Caki2 (cell line): ENCODE data around the gene CD63. TPM values are rescaled to one million over a fixed set of nuclear protein-coding genes. Genes with fewer than 3 reads are reported as not detected.

Experiments used
- DNase-seq: peaks from one replicate; pipeline ENCODE4 v3.0.0-alpha.2; 2015; ENCODE audit warnings: low read depth
- in situ Hi-C: cut with HindIII; loops from 2 replicates; pipeline ENCODE4 v1.10.0; 2016; ENCODE audit warnings: low sequenced_read_pairs, low pct_unique_long_range_greater_than_20kb, mixed read lengths
- total RNA-seq: library from RNA; depleted of rRNA; stranded (reverse); fragments of >200 nt; shearing (Covaris generic); gene quantifications from 2 replicates; pipeline ENCODE4 v1.2.3, GENCODE V29; 2014; ENCODE audit warnings: low replicate concordance

The CD63 gene
- total RNA-seq, 1 experiment from 2014 or later: 1,429 TPM

DNA sequence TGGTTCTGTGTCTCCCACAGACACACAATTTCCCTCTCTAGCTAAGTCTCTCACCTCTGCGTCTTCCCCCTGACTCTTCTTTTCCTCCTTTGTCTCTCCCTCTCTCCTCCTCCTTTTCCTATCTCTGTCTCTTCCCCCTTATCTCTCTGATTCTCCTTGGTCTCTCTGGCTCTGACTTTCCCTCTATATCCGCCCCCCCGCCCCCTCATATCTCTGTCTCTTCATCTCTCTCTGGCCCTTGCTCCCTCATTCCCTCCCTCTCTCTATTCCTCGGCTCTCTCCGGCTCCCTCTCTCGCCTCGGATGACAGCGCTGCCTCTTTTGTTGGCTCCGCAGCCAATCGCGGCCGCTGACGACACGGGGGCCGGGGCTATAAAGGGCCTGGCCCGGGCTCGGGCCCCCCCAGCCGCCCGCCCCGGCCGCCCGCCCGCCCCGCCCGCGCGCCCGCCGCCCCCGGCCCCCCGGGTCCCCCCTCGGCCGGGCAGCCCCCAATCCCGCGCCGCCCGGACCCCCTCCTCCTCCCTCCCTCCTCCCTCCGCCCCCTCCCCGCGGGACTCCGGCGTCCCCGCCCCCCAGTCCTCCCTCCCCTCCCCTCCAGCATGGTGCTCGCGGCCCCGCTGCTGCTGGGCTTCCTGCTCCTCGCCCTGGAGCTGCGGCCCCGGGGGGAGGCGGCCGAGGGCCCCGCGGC lies 14.1 kb upstream of the CD63 start, which contains the start of gene GDF11:
GDF11 (plus strand) TSS at position 404 of the 687 bp plus-strand sequence; CDS start at position 599, 195 bp downstream.
- DNase-seq: peak; percentile 73

DNA sequence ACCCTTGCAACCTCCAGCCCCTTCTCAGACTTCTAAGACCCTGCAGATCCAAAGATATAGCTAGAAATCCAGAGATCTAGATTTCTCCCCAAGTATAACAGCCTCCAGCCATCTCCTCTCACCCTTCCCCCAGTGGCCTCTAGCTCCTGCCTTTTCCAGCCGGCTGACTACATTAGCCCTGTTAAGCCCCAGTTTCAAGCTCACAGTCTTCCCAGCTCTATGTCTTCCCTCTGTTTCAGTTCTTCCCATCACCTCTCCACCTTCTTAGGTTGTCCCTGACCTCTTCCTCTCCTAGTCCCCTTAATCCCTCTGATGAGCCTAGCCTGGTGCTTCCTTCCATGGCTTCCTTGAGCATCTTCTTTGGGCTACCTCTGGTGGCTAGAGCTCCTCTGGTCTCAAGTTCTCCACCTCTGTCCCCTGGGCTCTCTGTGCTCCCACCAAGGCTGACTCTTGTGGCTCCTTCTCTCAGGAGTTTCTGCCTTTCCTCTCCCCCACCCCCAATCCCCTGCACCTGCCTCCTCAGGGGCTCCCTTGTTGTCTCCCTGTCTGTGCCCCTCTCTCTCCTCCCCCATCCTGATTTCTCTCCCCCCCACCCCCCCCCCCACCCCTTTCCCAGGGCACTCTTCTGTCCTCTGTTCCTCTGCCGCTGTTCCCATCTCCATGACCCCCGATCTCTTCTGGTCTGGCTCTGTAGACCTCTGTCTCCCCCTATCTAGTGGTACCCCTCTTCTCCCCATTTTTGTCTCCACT lies 13.3 kb upstream of the CD63 start:
- in situ Hi-C loops: no loop called here
- no peak for DNase-seq

More for the DNA sequence above, 14.1 kb upstream of the CD63 start, which contains the start of gene GDF11:
- in situ Hi-C loops: no loop called here

DNA sequence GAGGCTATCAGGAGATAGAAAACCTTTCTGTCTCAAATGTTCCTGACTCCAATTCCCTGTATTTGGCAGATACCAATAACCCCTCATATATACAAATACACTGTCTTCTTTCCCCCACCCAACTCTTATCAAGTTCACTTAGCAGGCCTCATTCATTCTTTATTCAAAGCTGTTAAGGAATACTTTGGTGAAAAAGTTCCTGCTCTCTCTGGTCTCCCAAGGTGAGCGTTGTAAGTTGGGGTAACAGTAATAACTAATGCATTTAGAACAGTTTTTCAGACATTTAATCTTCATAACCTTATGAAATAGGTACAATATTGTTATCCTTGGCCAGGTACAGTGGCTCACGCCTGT lies 10.2 kb upstream of the CD63 start:
- no peak for DNase-seq
- in situ Hi-C loops: no loop called here

GRCh38 chr12:55738123-55739024 lies 9.6 kb upstream of the CD63 start:
- in situ Hi-C loops: no loop called here
- DNase-seq: peak; percentile 89

- DNase-seq: no peak
- in situ Hi-C loops: no loop called here
Observed at GRCh38 chr12:55737581-55738122, 8.8 kb upstream of the CD63 start.

GRCh38 chr12:55736780-55737580 lies 8.2 kb upstream of the CD63 start:
- in situ Hi-C loops: no loop called here
- peak; percentile 72 for DNase-seq

- DNase-seq: no peak
- in situ Hi-C loops: no loop called here
Observed at GRCh38 chr12:55736076-55736475, 7.3 kb upstream of the CD63 start.

DNA sequence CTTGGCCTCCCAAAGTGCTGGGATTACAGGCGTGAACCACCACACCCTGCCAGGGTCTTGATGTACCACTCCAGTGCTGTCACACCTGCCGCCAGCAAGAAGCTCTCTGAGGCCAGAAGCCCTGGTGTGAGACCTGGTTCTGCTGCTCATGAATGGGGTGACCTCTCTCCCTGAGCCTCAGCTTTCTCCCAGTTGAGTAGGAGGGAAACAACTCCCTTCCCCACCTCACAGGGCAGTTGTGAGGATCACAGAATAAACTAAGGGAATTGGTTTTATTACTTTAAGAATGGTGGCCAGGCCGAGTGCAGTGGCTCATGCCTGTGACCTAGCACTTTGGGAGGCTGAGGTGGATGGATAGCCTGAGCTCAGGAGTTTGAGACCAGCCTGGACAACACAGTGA lies 5.8 kb upstream of the CD63 start:
- in situ Hi-C loops: no loop called here

GRCh38 chr12:55733858-55734257 lies 5.0 kb upstream of the CD63 start:
- no peak for DNase-seq
- in situ Hi-C loops: no loop called here

More for the DNA sequence above, 5.8 kb upstream of the CD63 start:
- no peak for DNase-seq

DNA sequence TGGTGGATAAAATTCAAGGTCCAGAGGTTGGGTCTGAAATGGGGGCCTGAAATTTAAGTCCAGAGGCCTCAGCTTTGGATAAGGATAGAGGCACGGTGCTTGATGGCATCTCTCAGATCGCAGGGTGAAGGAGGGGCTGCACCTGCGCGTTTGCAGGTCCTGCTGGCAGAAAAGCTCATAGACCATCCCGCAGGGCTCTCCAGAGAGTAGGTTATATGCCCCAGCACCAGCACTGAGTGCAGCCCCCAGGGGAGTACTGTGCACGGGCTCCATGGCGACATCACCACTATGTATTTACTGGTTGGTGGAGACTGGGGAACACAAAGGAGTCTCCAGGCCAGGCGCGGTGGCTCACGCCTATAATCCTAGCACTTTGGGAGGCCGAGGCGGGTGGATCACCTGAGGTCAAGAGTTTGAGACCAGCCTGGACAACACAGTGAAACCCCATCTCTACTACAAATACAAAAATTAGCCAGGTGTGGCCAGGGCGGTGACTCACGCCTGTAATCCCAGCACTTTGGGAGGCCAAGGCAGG lies 4.3 kb upstream of the CD63 start:
- DNase-seq: no peak
- in situ Hi-C loops: no loop called here

GRCh38 chr12:55732288-55732687 lies 3.5 kb upstream of the CD63 start:
- DNase-seq: no peak
- in situ Hi-C loops: no loop called here

DNA sequence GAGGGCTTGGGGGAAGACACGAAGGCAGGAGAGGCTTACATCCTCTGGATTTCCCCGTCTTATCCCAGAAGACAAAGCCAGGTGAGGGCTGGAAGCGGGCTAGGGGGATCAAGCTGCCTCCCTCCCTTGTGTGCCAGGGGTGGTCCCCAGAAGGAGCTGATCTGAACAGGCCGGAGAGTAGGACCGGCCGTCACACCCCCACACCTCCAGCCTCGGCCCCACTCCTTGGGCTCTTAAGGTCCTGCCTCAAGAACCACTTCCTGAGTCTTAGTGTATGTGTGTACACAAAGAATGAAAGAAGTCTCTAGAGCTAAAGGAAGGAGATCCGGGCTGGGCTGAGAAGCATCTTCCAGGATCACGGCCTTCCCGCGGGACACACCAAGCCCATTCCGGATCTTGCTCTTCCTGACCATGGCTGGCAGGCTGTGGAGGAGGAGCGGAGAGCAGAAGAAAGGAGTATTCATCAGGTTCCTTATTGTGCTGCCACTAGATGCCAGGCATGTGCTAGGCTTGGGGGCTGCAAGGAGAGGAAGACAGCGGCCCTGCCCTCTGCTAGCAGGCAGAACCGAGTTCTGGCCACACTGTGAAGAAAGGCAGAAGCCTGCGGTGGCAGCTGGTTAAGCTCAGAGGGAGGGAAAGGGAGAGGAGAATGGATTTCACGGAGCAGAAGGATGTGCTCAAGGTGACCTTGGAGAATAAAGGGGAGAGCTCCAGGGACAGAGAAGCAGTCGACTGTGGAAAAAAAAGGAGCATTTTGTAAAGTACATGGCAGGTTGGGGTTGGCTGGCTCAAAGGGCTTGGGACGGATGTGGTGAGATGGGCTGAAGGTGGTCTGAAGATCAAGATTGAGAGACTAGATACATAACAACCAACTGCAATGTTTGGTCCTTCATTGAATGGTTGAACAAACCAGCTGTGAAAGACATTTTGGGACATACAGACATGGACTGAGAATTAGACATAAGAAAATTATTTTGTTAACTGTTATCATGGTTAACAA lies 1.3 kb upstream of the CD63 start:
- in situ Hi-C loops: no loop called here
- DNase-seq: peak; percentile 76

DNA sequence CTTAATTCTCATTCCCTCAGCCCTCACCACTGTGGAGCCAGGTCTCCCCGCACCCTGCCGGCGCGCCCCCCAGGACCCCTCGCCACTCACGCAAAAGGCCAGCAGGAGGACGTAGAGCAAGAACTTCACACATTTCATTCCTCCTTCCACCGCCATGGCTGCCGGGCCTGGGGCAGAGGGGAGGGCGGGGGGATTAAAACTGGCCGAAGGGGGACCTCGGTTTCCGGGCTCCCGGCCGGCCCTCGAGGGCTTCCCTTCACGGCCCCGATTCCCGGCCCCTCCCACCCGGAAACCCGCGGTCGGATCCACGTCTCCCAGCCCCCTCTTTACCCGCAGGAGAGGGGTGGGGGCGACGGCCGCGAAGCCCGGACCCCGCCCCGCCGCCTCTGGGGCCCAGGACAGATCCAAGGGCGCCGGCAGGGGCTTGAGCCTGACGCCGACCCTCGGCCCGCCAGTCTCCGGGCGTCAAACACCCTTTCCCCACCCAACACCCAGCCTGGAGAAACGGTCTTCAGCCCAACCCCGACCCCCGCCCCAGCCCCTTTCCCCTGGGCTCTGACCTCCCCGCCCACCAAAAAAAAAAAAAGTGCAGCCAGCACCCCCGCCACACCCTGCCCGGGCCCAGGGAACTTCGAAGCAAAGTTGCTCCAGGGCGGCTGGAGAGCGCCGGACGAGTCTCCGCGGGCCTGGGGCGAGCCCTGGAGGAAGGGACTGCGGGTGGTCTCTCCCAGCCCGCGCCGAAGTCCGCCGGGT lies 447 bp downstream of the CD63 start:
- in situ Hi-C loops: no loop called here
- peak; percentile 75 for DNase-seq

DNA sequence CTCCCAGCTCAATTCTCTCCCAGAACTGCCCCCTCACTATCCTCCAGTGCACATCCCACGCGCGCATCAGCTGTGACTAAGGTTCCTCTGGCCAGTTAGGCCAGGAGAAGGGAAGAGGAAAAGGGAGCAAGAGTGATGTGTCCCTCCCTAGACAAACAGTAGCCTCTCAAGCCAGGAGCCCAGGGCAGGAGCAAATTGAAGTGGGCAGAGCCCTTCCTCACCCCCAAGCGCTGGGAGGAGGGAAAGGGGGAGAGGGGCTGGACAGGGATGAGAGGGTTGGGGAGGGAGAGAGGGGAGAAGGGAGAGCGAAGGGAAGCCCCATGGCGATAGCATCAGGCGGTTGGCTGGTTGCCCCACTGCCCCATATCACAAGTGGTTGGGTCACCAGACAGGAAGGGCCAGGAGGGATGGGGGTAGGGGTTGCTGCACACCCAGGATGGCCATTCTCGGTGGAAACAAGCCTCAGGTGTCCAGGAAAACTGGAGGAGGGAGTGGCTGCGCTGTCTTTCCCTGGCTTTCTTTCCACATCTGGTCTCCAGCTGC lies 1.1 kb downstream of the CD63 start:
- in situ Hi-C loops: no loop called here
- peak; percentile 37 for DNase-seq

- in situ Hi-C loops: no loop called here
- no peak for DNase-seq
Observed at GRCh38 chr12:55726971-55727370, 1.8 kb downstream of the CD63 start.

- in situ Hi-C loops: no loop called here
- DNase-seq: no peak
Observed at GRCh38 chr12:55725556-55725955, 3.3 kb downstream of the CD63 start.
